ENCODE data around the gene CNTNAP2.

Gene CNTNAP2

GRCh38 chr7:148214101-148214500 lies 2097.5 kb downstream of the CNTNAP2 start:
- no peaks in the 10 kb centered on the region for H3K4me1 ChIP-seq (ENCODE audit: control insufficient read depth, insufficient read depth, low read length)
- H3K4me3 ChIP-seq (ENCODE audit: low read length): no peak overlapping the region
- H3K36me3 ChIP-seq (ENCODE audit: control insufficient read depth, insufficient read depth, low read length): no peaks in the 10 kb centered on the region
- H3K27ac ChIP-seq (ENCODE audit: low read depth, low read length): no peak overlapping the region
- H3K27me3 ChIP-seq (ENCODE audit: control insufficient read depth, insufficient read depth, low read length): no peaks in the 10 kb centered on the region
- H3K9ac ChIP-seq (ENCODE audit: low read length): no peak overlapping the region

GRCh38 chr7:148218603-148219002 lies 2102.0 kb downstream of the CNTNAP2 start:
- H3K36me3 ChIP-seq (ENCODE audit: control insufficient read depth, insufficient read depth, low read length): no peaks in the 10 kb centered on the region
- no peak overlapping the region for H3K4me3 ChIP-seq (ENCODE audit: low read length)

GRCh38 chr7:148222721-148223120 lies 2106.1 kb downstream of the CNTNAP2 start:
- Histone ChIP-seq H3K27ac (ENCODE audit: low read depth, low read length) (no peak overlapping the region), H3K4me1 (ENCODE audit: control insufficient read depth, insufficient read depth, low read length) (no peaks in the 10 kb centered on the region), H3K36me3 (ENCODE audit: control insufficient read depth, insufficient read depth, low read length) (no peaks in the 10 kb centered on the region), H3K27me3 (ENCODE audit: control insufficient read depth, insufficient read depth, low read length) (no peaks in the 10 kb centered on the region), H3K9ac (ENCODE audit: low read length) (no peak overlapping the region), H3K4me3 (ENCODE audit: low read length) (no peak overlapping the region)

More at GRCh38 chr7:148218603-148219002, 2102.0 kb downstream of the CNTNAP2 start:
- Histone ChIP-seq H3K27ac (ENCODE audit: low read depth, low read length) (no peak overlapping the region), H3K9ac (ENCODE audit: low read length) (no peak overlapping the region), H3K27me3 (ENCODE audit: control insufficient read depth, insufficient read depth, low read length) (no peaks in the 10 kb centered on the region), H3K4me1 (ENCODE audit: control insufficient read depth, insufficient read depth, low read length) (no peaks in the 10 kb centered on the region)

- Histone ChIP-seq H3K36me3 (ENCODE audit: control insufficient read depth, insufficient read depth, low read length) (no peaks in the 10 kb centered on the region), H3K4me3 (ENCODE audit: low read length) (no peak overlapping the region), H3K27me3 (ENCODE audit: control insufficient read depth, insufficient read depth, low read length) (no peaks in the 10 kb centered on the region), H3K9ac (ENCODE audit: low read length) (no peak overlapping the region), H3K4me1 (ENCODE audit: control insufficient read depth, insufficient read depth, low read length) (no peaks in the 10 kb centered on the region), H3K27ac (ENCODE audit: low read depth, low read length) (no peak overlapping the region)
Measured at GRCh38 chr7:148223160-148223559, 2106.6 kb downstream of the CNTNAP2 start.

GRCh38 chr7:148223738-148224137 lies 2107.1 kb downstream of the CNTNAP2 start:
- Histone ChIP-seq H3K27ac (ENCODE audit: low read depth, low read length) (no peak overlapping the region), H3K9ac (ENCODE audit: low read length) (no peak overlapping the region), H3K4me3 (ENCODE audit: low read length) (no peak overlapping the region), H3K36me3 (ENCODE audit: control insufficient read depth, insufficient read depth, low read length) (no peaks in the 10 kb centered on the region), H3K4me1 (ENCODE audit: control insufficient read depth, insufficient read depth, low read length) (no peaks in the 10 kb centered on the region), H3K27me3 (ENCODE audit: control insufficient read depth, insufficient read depth, low read length) (no peaks in the 10 kb centered on the region)

- no peaks in the 10 kb centered on the region for H3K27me3 ChIP-seq (ENCODE audit: control insufficient read depth, insufficient read depth, low read length)
- H3K27ac ChIP-seq (ENCODE audit: low read depth, low read length): no peak overlapping the region
- no peaks in the 10 kb centered on the region for H3K4me1 ChIP-seq (ENCODE audit: control insufficient read depth, insufficient read depth, low read length)
- no peak overlapping the region for H3K9ac ChIP-seq (ENCODE audit: low read length)
- H3K36me3 ChIP-seq (ENCODE audit: control insufficient read depth, insufficient read depth, low read length): no peaks in the 10 kb centered on the region
- no peak overlapping the region for H3K4me3 ChIP-seq (ENCODE audit: low read length)
Measured at GRCh38 chr7:148230296-148230695, 2113.7 kb downstream of the CNTNAP2 start.

GRCh38 chr7:148230883-148231282 lies 2114.3 kb downstream of the CNTNAP2 start:
- Histone ChIP-seq H3K27ac (ENCODE audit: low read depth, low read length) (no peak overlapping the region), H3K4me1 (ENCODE audit: control insufficient read depth, insufficient read depth, low read length) (no peaks in the 10 kb centered on the region), H3K4me3 (ENCODE audit: low read length) (no peak overlapping the region)

GRCh38 chr7:148232784-148233183 lies 2116.2 kb downstream of the CNTNAP2 start:
- H3K36me3 ChIP-seq (ENCODE audit: control insufficient read depth, insufficient read depth, low read length): no peaks in the 10 kb centered on the region
- H3K27ac ChIP-seq (ENCODE audit: low read depth, low read length): no peak overlapping the region
- H3K4me1 ChIP-seq (ENCODE audit: control insufficient read depth, insufficient read depth, low read length): no peaks in the 10 kb centered on the region
- H3K27me3 ChIP-seq (ENCODE audit: control insufficient read depth, insufficient read depth, low read length): no peaks in the 10 kb centered on the region
- no peak overlapping the region for H3K4me3 ChIP-seq (ENCODE audit: low read length)
- H3K9ac ChIP-seq (ENCODE audit: low read length): no peak overlapping the region

More at GRCh38 chr7:148230883-148231282, 2114.3 kb downstream of the CNTNAP2 start:
- no peaks in the 10 kb centered on the region for H3K36me3 ChIP-seq (ENCODE audit: control insufficient read depth, insufficient read depth, low read length)
- H3K27me3 ChIP-seq (ENCODE audit: control insufficient read depth, insufficient read depth, low read length): no peaks in the 10 kb centered on the region
- H3K9ac ChIP-seq (ENCODE audit: low read length): no peak overlapping the region

- H3K27ac ChIP-seq (ENCODE audit: low read depth, low read length): no peak overlapping the region
- no peak overlapping the region for H3K4me3 ChIP-seq (ENCODE audit: low read length)
- no peaks in the 10 kb centered on the region for H3K27me3 ChIP-seq (ENCODE audit: control insufficient read depth, insufficient read depth, low read length)
- H3K36me3 ChIP-seq (ENCODE audit: control insufficient read depth, insufficient read depth, low read length): no peaks in the 10 kb centered on the region
- no peak overlapping the region for H3K9ac ChIP-seq (ENCODE audit: low read length)
- H3K4me1 ChIP-seq (ENCODE audit: control insufficient read depth, insufficient read depth, low read length): no peaks in the 10 kb centered on the region
Measured at GRCh38 chr7:148234715-148235114, 2118.1 kb downstream of the CNTNAP2 start.

GRCh38 chr7:148238761-148239325 lies 2122.2 kb downstream of the CNTNAP2 start:
- Histone ChIP-seq H3K36me3 (ENCODE audit: control insufficient read depth, insufficient read depth, low read length) (no peaks in the 10 kb centered on the region), H3K9ac (ENCODE audit: low read length) (no peak overlapping the region), H3K4me3 (ENCODE audit: low read length) (no peak overlapping the region), H3K27me3 (ENCODE audit: control insufficient read depth, insufficient read depth, low read length) (no peaks in the 10 kb centered on the region), H3K27ac (ENCODE audit: low read depth, low read length) (no peak overlapping the region), H3K4me1 (ENCODE audit: control insufficient read depth, insufficient read depth, low read length) (no peaks in the 10 kb centered on the region)

- H3K27me3 ChIP-seq (ENCODE audit: control insufficient read depth, insufficient read depth, low read length): peaks cover 2% of the 10 kb centered on the region
- H3K4me3 ChIP-seq (ENCODE audit: low read length): no peak overlapping the region
- H3K4me1 ChIP-seq (ENCODE audit: control insufficient read depth, insufficient read depth, low read length): no peaks in the 10 kb centered on the region
- H3K36me3 ChIP-seq (ENCODE audit: control insufficient read depth, insufficient read depth, low read length): no peaks in the 10 kb centered on the region
- no peak overlapping the region for H3K9ac ChIP-seq (ENCODE audit: low read length)
- no peak overlapping the region for H3K27ac ChIP-seq (ENCODE audit: low read depth, low read length)
Measured at GRCh38 chr7:148241700-148242293, 2125.2 kb downstream of the CNTNAP2 start.

GRCh38 chr7:148242294-148242821 lies 2125.8 kb downstream of the CNTNAP2 start:
- Histone ChIP-seq H3K27me3 (ENCODE audit: control insufficient read depth, insufficient read depth, low read length) (peaks cover 2% of the 10 kb centered on the region), H3K36me3 (ENCODE audit: control insufficient read depth, insufficient read depth, low read length) (no peaks in the 10 kb centered on the region), H3K4me1 (ENCODE audit: control insufficient read depth, insufficient read depth, low read length) (no peaks in the 10 kb centered on the region), H3K4me3 (ENCODE audit: low read length) (no peak overlapping the region), H3K9ac (ENCODE audit: low read length) (no peak overlapping the region), H3K27ac (ENCODE audit: low read depth, low read length) (no peak overlapping the region)

- Histone ChIP-seq H3K9ac (ENCODE audit: low read length) (no peak overlapping the region), H3K27me3 (ENCODE audit: control insufficient read depth, insufficient read depth, low read length) (peaks cover 2% of the 10 kb centered on the region), H3K4me3 (ENCODE audit: low read length) (no peak overlapping the region), H3K4me1 (ENCODE audit: control insufficient read depth, insufficient read depth, low read length) (no peaks in the 10 kb centered on the region), H3K36me3 (ENCODE audit: control insufficient read depth, insufficient read depth, low read length) (no peaks in the 10 kb centered on the region), H3K27ac (ENCODE audit: low read depth, low read length) (no peak overlapping the region)
Measured at GRCh38 chr7:148245381-148245780, 2128.8 kb downstream of the CNTNAP2 start.
